Karpas-422 (cell line): Measurements from ENCODE around the gene OR5I1. TPM values are rescaled to one million over a fixed set of nuclear protein-coding genes. Genes with fewer than 3 reads are reported as not detected.
"Not testable (repeated sequence)": the region's sequence is repeated elsewhere in the genome, so short reads cannot be mapped to it uniquely, and the experiment has no call there.

ENCODE experiments used
- DNase-seq: peaks from one replicate; pipeline ENCODE4 v3.0.0-alpha.2; 2015
- H2AFZ ChIP-seq: fragments of 200-600 bp; sonication (generic); 2 replicates; pipeline ENCODE4 v1.6.1; 2014; ENCODE audit warnings: antibody characterized with exemption, low read length, mixed read lengths
- H3K27ac ChIP-seq: fragments of 200-600 bp; sonication (generic); 2 replicates; pipeline ENCODE4 v1.5.1; 2014; ENCODE audit warnings: mild to moderate bottlenecking, low read length, moderate library complexity
- H3K27me3 ChIP-seq: fragments of 200-600 bp; sonication (generic); 2 replicates; pipeline ENCODE4 v1.6.1; 2014; ENCODE audit warnings: low read length, mixed read lengths
- H3K36me3 ChIP-seq: fragments of 200-600 bp; sonication (generic); 2 replicates; pipeline ENCODE4 v1.6.1; 2014; ENCODE audit warnings: low read length, mixed read lengths; ENCODE audit not compliant: insufficient read depth
- H3K4me1 ChIP-seq: fragments of 200-600 bp; sonication (generic); 2 replicates; pipeline ENCODE4 v1.6.1; 2014; ENCODE audit warnings: mild to moderate bottlenecking, low read length, mixed read lengths
- H3K4me2 ChIP-seq: fragments of 200-600 bp; sonication (generic); 2 replicates; pipeline ENCODE4 v1.6.1; 2014; ENCODE audit warnings: low read length, low read depth, mild to moderate bottlenecking; ENCODE audit not compliant: poor library complexity, severe bottlenecking
- H3K4me3 ChIP-seq: fragments of 200-600 bp; sonication (generic); 2 replicates; pipeline ENCODE4 v1.5.1; 2014; ENCODE audit warnings: mild to moderate bottlenecking, antibody characterized with exemption, low read length, mixed read lengths
- H3K79me2 ChIP-seq: fragments of 200-600 bp; sonication (generic); 2 replicates; pipeline ENCODE4 v1.6.1; 2014; ENCODE audit warnings: mild to moderate bottlenecking, low read length, mixed read lengths
- H3K9ac ChIP-seq: fragments of 200-600 bp; sonication (generic); 2 replicates; pipeline ENCODE4 v1.6.0; 2014; ENCODE audit warnings: low read length
- H3K9me2 ChIP-seq: fragments of 200-600 bp; sonication (generic), shearing (Covaris generic); replicated peaks from 2 replicates; pipeline ENCODE4 v1.6.0; 2014; ENCODE audit warnings: mild to moderate bottlenecking, low read length, moderate library complexity; ENCODE audit not compliant: insufficient read depth
- H3K9me3 ChIP-seq: fragments of 300-700, 200-600 bp; sonication (generic); 2 replicates; pipeline ENCODE4 v1.6.1; 2014; ENCODE audit warnings: low read length, mixed read lengths
- H4K20me1 ChIP-seq: fragments of 200-600 bp; sonication (generic); 2 replicates; pipeline ENCODE4 v1.6.1; 2014; ENCODE audit warnings: mild to moderate bottlenecking, antibody characterized with exemption, low read length, low read depth; ENCODE audit not compliant: insufficient read depth
- total RNA-seq: library from RNA; depleted of rRNA; stranded (reverse); fragments of >200 nt; shearing (Covaris generic); gene quantifications from 2 replicates; pipeline ENCODE4 v1.2.3, GENCODE V29; 2014; ENCODE audit warnings: low replicate concordance; rRNA removed

Gene OR5I1
- total RNA-seq, 1 experiment from 2014 or later: not detected

GRCh38 chr11:55920537-55920936, 15.7 kb downstream of the OR5I1 start:
- Histone ChIP-seq H2AFZ (no peak overlapping the region), H3K9ac (no peak overlapping the region), H3K36me3 (no peaks in the 10 kb centered on the region), H3K4me1 (no peaks in the 10 kb centered on the region), H3K9me2 (no peaks in the 10 kb centered on the region), H3K27me3 (no peaks in the 10 kb centered on the region), H3K4me3 (no peak overlapping the region), H3K79me2 (no peaks in the 10 kb centered on the region), H3K4me2 (no peak overlapping the region), H3K9me3 (peaks cover 14% of the 10 kb centered on the region; the same call in 1 of the 2 replicates), H4K20me1 (no peaks in the 10 kb centered on the region), H3K27ac (no peak overlapping the region)
- DNase-seq: no peak

- no peaks in the 10 kb centered on the region for H3K27me3 ChIP-seq
- no peak within 1 kb of the TSS for H3K9ac ChIP-seq
- H3K27ac ChIP-seq: no peak within 1 kb of the TSS
- no peak for DNase-seq
- no peak within 1 kb of the TSS for H3K4me2 ChIP-seq
- peaks cover 16% of the 10 kb centered on the region; the same call in 1 of the 2 replicates for H3K9me3 ChIP-seq
- no peak within 1 kb of the TSS for H3K4me3 ChIP-seq
- H3K36me3 ChIP-seq: no peaks in the 10 kb centered on the region
- H3K9me2 ChIP-seq: no peaks in the 10 kb centered on the region
- H3K79me2 ChIP-seq: no peaks in the 10 kb centered on the region
- H2AFZ ChIP-seq: no peak within 1 kb of the TSS
- H4K20me1 ChIP-seq: no peaks in the 10 kb centered on the region
- no peaks in the 10 kb centered on the region for H3K4me1 ChIP-seq
These were observed 21.7 kb downstream of the OR5I1 start, which contains the start of gene OR5W2 for GRCh38 chr11:55914482-55914881. Gene OR5W2 (minus strand): TSS chr11:55914582. CDS start chr11:55914582, 0 bp downstream.

- Histone ChIP-seq H3K4me1 (no peaks in the 10 kb centered on the region), H3K9me2 (no peaks in the 10 kb centered on the region), H3K36me3 (no peaks in the 10 kb centered on the region), H3K4me3 (no peak overlapping the region), H4K20me1 (no peaks in the 10 kb centered on the region), H3K27ac (no peak overlapping the region), H3K27me3 (no peaks in the 10 kb centered on the region), H3K4me2 (no peak overlapping the region), H3K9ac (no peak overlapping the region), H2AFZ (no peak overlapping the region), H3K9me3 (peaks cover 15% of the 10 kb centered on the region), H3K79me2 (no peaks in the 10 kb centered on the region)
- no peak for DNase-seq
These were observed 33.9 kb downstream of the OR5I1 start for GRCh38 chr11:55902308-55902707.

GRCh38 chr11:55895216-55895615, 41.0 kb downstream of the OR5I1 start:
- Histone ChIP-seq H3K9me3 (peaks cover 6% of the 10 kb centered on the region; the same call in 1 of the 2 replicates), H3K79me2 (no peaks in the 10 kb centered on the region), H4K20me1 (no peaks in the 10 kb centered on the region), H3K27ac (no peak overlapping the region), H3K4me2 (no peak overlapping the region), H3K4me3 (no peak overlapping the region), H3K9me2 (no peaks in the 10 kb centered on the region), H3K4me1 (no peaks in the 10 kb centered on the region), H3K36me3 (no peaks in the 10 kb centered on the region), H2AFZ (no peak overlapping the region), H3K27me3 (no peaks in the 10 kb centered on the region), H3K9ac (no peak overlapping the region)
- DNase-seq: no peak

- H4K20me1 ChIP-seq, H3K27me3 ChIP-seq, H3K9me3 ChIP-seq, H3K27ac ChIP-seq, H3K9ac ChIP-seq, H2AFZ ChIP-seq, H3K4me2 ChIP-seq, DNase-seq, H3K36me3 ChIP-seq, H3K79me2 ChIP-seq, H3K4me3 ChIP-seq, H3K4me1 ChIP-seq, H3K9me2 ChIP-seq: not testable (repeated sequence)
These were observed 50.7 kb downstream of the OR5I1 start for GRCh38 chr11:55885481-55885880.

Other genes starting within 250 kb of the OR5I1 start
- gene OR5D13, start 163.0 kb downstream of the OR5I1 start, total RNA-seq: not detected in 2 replicates
- not detected in 2 replicates for gene OR5D14, start 140.8 kb downstream of the OR5I1 start, total RNA-seq
- not detected in 2 replicates for gene OR5L1, start 125.0 kb downstream of the OR5I1 start, total RNA-seq
- not detected in 2 replicates for gene OR5D18, start 116.8 kb downstream of the OR5I1 start, total RNA-seq
- gene OR5L2, start 109.2 kb downstream of the OR5I1 start, total RNA-seq: not detected in 2 replicates
- gene OR5D16, start 97.6 kb downstream of the OR5I1 start, total RNA-seq: not detected in 2 replicates
- gene TRIM51, start 53.1 kb downstream of the OR5I1 start, total RNA-seq: not detected in 2 replicates
- gene OR5W2, start 21.8 kb downstream of the OR5I1 start, total RNA-seq: not detected in 2 replicates
- not detected in 2 replicates for gene OR10AG1, start 33.5 kb upstream of the OR5I1 start, total RNA-seq
- not detected in 2 replicates for gene OR5F1, start 58.2 kb upstream of the OR5I1 start, total RNA-seq
- gene OR5AS1, start 91.3 kb upstream of the OR5I1 start, total RNA-seq: not detected in 2 replicates
- gene OR8I2, start 156.9 kb upstream of the OR5I1 start, total RNA-seq: not detected in 2 replicates
- gene OR8H2, start 167.3 kb upstream of the OR5I1 start, total RNA-seq: not detected in 2 replicates
- gene OR8H3, start 186.0 kb upstream of the OR5I1 start, total RNA-seq: not detected in 2 replicates
- gene OR8J3, start 203.8 kb upstream of the OR5I1 start, total RNA-seq: not detected in 2 replicates
- not detected in 2 replicates for gene OR8K5, start 223.9 kb upstream of the OR5I1 start, total RNA-seq
- not detected in 2 replicates for gene OR5J2, start 240.2 kb upstream of the OR5I1 start, total RNA-seq